Gastroesophageal sphincter (tissue), 3 donors: ENCODE measurements around the gene CCDC117.
"Not testable (repeated sequence)": the region's sequence is repeated elsewhere in the genome, so short reads cannot be mapped to it uniquely, and the experiment has no call there.

Experiments
- EP300 ChIP-seq: sonication (generic); formaldehyde crosslinking; IDR thresholded peaks from one replicate; pipeline ENCODE4 v1.6.1; 2017; ENCODE audit warnings: antibody characterized with exemption, mild to moderate bottlenecking
- POLR2AphosphoS5 ChIP-seq: sonication (generic); formaldehyde crosslinking; IDR thresholded peaks from one replicate; pipeline ENCODE4 v1.6.1; 2017; ENCODE audit warnings: antibody characterized with exemption
- TF ChIP-seq, protein P1 (sequence below), 4 experiments: fragments of 200-600 bp in 2 of 4; fragments of 450-650 bp in 2 of 4; sonication (generic) in 1 of 4; IDR thresholded peaks; one replicate each; pipeline ENCODE4 v1.5.1; 2017 to 2019; ENCODE audit warnings: antibody characterized with exemption in 4 of 4, mild to moderate bottlenecking in 2 of 4, moderate library complexity in 2 of 4

DNA sequence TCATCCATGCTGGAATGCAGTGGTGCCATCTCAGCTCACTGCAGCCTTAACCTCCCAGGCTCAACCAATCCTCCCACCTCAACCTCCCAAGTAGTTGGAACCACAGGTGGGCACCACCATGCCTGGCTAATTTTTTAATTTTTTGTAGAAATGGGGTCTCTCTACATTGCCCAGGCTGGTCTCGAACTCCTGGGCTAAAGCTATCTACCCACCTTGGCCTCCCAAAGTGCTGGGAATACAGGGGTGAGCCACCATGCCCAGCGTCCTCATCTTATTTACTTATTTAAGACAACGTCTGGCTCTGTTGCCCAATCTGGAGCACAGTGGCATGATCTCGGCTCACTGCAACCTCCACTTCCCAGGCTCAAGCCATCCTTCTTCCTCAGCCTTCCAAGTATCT is 10.5 kb upstream of the CCDC117 start:
- TF ChIP-seq EP300, POLR2AphosphoS5: not testable (repeated sequence)
- TF ChIP-seq, protein P1, sequence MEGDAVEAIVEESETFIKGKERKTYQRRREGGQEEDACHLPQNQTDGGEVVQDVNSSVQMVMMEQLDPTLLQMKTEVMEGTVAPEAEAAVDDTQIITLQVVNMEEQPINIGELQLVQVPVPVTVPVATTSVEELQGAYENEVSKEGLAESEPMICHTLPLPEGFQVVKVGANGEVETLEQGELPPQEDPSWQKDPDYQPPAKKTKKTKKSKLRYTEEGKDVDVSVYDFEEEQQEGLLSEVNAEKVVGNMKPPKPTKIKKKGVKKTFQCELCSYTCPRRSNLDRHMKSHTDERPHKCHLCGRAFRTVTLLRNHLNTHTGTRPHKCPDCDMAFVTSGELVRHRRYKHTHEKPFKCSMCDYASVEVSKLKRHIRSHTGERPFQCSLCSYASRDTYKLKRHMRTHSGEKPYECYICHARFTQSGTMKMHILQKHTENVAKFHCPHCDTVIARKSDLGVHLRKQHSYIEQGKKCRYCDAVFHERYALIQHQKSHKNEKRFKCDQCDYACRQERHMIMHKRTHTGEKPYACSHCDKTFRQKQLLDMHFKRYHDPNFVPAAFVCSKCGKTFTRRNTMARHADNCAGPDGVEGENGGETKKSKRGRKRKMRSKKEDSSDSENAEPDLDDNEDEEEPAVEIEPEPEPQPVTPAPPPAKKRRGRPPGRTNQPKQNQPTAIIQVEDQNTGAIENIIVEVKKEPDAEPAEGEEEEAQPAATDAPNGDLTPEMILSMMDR (IDR thresholded peaks at IDR 0.05) = not testable (repeated sequence)
